Measurements from ENCODE around the gene ZNF407. TPM values are rescaled to one million over a fixed set of nuclear protein-coding genes. Genes with fewer than 3 reads are reported as not detected.

Gene ZNF407
- total RNA-seq, 1 experiment from 2014 or later, result 15.9 TPM

DNA sequence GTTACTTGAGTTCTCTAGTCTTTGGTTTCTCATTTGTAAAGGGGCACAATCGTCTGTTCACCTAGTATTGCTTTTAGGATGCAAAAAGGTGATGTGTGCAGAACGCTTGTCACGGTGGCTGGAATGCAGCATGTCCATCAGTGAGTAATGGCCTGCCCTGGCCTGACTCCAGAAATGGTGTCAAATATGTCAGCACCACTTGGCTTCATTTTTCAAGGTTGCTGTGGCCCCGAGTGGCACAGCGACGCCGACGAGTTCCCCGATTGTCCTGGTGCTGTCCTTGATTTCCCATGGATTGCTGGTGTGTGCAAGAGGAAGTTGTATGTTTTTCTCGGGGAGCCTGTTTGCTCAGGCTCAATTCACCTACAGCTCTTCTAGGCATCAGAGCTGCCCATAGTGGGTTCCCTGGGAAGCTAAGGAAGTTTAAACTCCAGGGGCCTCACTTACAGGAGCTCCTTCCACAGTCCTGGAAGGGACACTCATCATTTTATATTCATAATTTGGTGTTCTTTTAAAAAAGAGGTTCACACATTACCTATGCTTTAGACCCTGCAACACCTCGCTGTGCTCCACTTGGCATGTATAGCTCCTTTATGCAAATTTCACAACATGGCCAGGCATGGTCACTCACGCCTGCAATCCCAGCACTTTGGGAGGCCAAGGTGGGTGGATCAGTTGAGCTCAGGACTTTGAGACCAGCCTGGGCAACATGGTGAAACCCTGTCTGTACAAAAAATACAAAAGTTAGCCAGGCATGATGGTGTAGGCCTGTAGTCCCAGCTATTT is 25.6 kb upstream of the ZNF407 start:
- no TSS peak for BruUV-seq (replicated peaks)
- no peak overlapping the region for H3K4me3 ChIP-seq (ENCODE audit: low read depth, low read length, poor library complexity, severe bottlenecking)
- DNase-seq (ENCODE audit: low spot score), result no peak
- intact Hi-C loops (cut with micrococcal nuclease; ENCODE audit: unreplicated experiment), result no loop called here
- H3K36me3 ChIP-seq (ENCODE audit: insufficient read depth, low read length, poor library complexity, severe bottlenecking), result no peaks in the 10 kb centered on the region
- TF ChIP-seq CTCF (conservative IDR thresholded peaks at IDR 0.05; ENCODE audit: low read depth, low read length) (no peak), EZH2 (IDR thresholded peaks at IDR 0.05; ENCODE audit: borderline replicate concordance, low read depth, low read length, poor library complexity, severe bottlenecking) (no peak)
- peaks cover 17% of the 10 kb centered on the region for H3K27me3 ChIP-seq (replicated peaks; ENCODE audit: insufficient read depth, low read depth, low read length, poor library complexity)
- no peaks in the 10 kb centered on the region for H3K4me1 ChIP-seq (ENCODE audit: insufficient read depth, low read length, poor library complexity, severe bottlenecking)
- CTCF ChIA-PET, result no interaction called here
- no peaks in the 10 kb centered on the region for H3K9me3 ChIP-seq (ENCODE audit: low read depth, low read length, poor library complexity, severe bottlenecking)
- POLR2A ChIA-PET (ENCODE audit: low non-redundant PET), result no interaction called here
- no peak overlapping the region for H3K27ac ChIP-seq (ENCODE audit: low read depth, low read length, poor library complexity, severe bottlenecking)

DNA sequence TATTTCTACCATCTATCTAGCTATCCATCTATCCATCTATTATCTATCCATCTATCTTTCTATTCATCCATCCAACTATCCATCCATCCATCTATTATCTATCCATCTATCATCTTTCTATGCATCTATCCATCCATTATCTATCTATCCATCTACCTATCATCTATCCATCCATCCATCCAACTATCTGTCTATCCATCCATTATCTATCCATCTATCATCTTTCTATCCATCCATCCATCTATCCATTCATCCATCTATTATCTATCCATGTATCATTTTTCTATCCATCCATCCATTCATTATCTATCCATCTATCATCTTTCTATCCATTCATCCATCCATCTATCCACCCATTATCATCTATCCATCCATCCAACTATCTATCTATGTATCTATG is 24.6 kb upstream of the ZNF407 start:
- H3K27ac ChIP-seq (ENCODE audit: low read depth, low read length, poor library complexity, severe bottlenecking), result no peak overlapping the region
- ChIA-PET POLR2A (ENCODE audit: low non-redundant PET) (no interaction called here), CTCF (no interaction called here)
- no peak for DNase-seq (ENCODE audit: low spot score)
- no peaks in the 10 kb centered on the region for H3K36me3 ChIP-seq (ENCODE audit: insufficient read depth, low read length, poor library complexity, severe bottlenecking)
- no TSS peak for BruUV-seq (replicated peaks)
- no peaks in the 10 kb centered on the region for H3K4me1 ChIP-seq (ENCODE audit: insufficient read depth, low read length, poor library complexity, severe bottlenecking)
- intact Hi-C loops (cut with micrococcal nuclease; ENCODE audit: unreplicated experiment), result no loop called here
- TF ChIP-seq EZH2 (IDR thresholded peaks at IDR 0.05; ENCODE audit: borderline replicate concordance, low read depth, low read length, poor library complexity, severe bottlenecking) (no peak), CTCF (conservative IDR thresholded peaks at IDR 0.05; ENCODE audit: low read depth, low read length) (no peak)
- no peak overlapping the region for H3K4me3 ChIP-seq (ENCODE audit: low read depth, low read length, poor library complexity, severe bottlenecking)
- H3K9me3 ChIP-seq (ENCODE audit: low read depth, low read length, poor library complexity, severe bottlenecking), result no peaks in the 10 kb centered on the region
- peaks cover 25% of the 10 kb centered on the region for H3K27me3 ChIP-seq (replicated peaks; ENCODE audit: insufficient read depth, low read depth, low read length, poor library complexity)

- TF ChIP-seq CTCF (conservative IDR thresholded peaks at IDR 0.05; ENCODE audit: low read depth, low read length) (no peak), EZH2 (IDR thresholded peaks at IDR 0.05; ENCODE audit: borderline replicate concordance, low read depth, low read length, poor library complexity, severe bottlenecking) (no peak)
- POLR2A ChIA-PET (ENCODE audit: low non-redundant PET), result no interaction called here
- H3K4me3 ChIP-seq (ENCODE audit: low read depth, low read length, poor library complexity, severe bottlenecking), result no peak overlapping the region
- no peak for DNase-seq (ENCODE audit: low spot score)
- intact Hi-C loops (cut with micrococcal nuclease; ENCODE audit: unreplicated experiment), result no loop called here
- H3K27ac ChIP-seq (ENCODE audit: low read depth, low read length, poor library complexity, severe bottlenecking), result no peak overlapping the region
- CTCF ChIA-PET, result no interaction called here
- H3K9me3 ChIP-seq (ENCODE audit: low read depth, low read length, poor library complexity, severe bottlenecking), result no peaks in the 10 kb centered on the region
- H3K27me3 ChIP-seq (replicated peaks; ENCODE audit: insufficient read depth, low read depth, low read length, poor library complexity), result peaks cover 36% of the 10 kb centered on the region
- no peaks in the 10 kb centered on the region for H3K36me3 ChIP-seq (ENCODE audit: insufficient read depth, low read length, poor library complexity, severe bottlenecking)
- no TSS peak for BruUV-seq (replicated peaks)
- no peaks in the 10 kb centered on the region for H3K4me1 ChIP-seq (ENCODE audit: insufficient read depth, low read length, poor library complexity, severe bottlenecking)
Observed at GRCh38 chr18:74574916-74575315, 22.8 kb upstream of the ZNF407 start.

All from A673 (cell line).